Activated CD8-positive, alpha-beta memory T cell treated with anti-CD3 and anti-CD28 coated beads for 48 hours (primary cell): ENCODE measurements around the gene BBS1.
"Not testable (repeated sequence)": the region's sequence is repeated elsewhere in the genome, so short reads cannot be mapped to it uniquely, and the experiment has no call there.

ENCODE experiments used
- DNase-seq, 3 experiments: peaks; one replicate each; pipeline ENCODE4 v3.0.0-alpha.2; 2020; ENCODE audit warnings: low read depth in 2 of 3, low spot score in 2 of 3

The BBS1 gene

DNA sequence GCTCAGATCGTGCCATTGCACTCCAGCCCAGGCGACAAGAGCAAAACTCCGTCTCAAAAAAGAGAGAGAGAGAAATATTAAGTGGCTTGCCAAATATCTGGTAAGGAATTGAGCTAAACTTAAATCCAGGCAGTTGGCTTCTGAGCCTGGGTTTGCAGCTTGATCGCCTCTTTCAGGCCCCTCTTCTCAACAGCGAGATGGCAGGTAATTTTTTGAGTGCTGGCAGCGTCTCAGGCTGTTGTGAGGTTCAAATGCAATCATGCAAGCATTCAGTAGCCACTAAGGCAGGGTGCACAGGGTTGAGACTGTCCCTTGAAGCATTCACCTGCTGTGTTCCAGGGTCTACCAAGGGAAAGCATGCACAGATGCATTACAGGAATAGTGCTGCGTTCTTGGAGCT, 58.6 kb downstream of the BBS1 start:
- DNase-seq, result no peak

DNA sequence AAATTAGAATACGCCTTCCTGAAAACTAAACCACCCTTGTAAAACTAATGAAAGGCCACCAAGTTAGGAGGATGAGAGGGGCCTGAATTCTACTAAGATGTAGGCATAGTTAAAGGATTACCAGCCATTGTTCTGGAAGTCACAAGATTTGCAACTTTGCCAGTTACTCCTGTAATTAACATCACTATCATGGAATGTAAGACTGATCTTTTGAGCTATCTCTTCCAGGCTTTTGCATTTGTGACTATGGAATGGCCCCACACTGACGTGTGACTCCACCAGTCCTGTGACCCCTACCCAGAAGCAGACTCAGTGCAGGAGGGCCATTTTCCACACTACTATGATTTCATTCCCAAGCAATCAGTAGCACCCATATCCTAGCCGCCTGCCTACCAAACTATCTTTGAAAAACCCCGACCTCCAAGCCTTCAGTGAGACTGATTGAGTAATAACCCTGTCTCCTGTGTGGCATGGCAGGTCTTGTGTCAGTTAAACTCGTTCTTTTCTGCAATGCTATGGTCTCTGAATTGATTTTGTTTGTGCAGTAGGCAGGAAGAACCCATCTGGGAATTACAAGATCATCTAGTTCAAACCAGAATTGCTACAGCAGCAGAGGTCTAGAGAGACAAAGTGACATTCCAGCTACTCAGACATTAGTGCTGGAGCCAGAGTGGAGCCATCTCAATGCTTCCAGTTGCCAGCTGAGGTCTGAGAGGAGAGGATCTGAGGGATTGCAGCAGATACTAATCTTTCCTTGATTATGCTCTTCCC, 59.8 kb downstream of the BBS1 start:
- no peak for DNase-seq

DNA sequence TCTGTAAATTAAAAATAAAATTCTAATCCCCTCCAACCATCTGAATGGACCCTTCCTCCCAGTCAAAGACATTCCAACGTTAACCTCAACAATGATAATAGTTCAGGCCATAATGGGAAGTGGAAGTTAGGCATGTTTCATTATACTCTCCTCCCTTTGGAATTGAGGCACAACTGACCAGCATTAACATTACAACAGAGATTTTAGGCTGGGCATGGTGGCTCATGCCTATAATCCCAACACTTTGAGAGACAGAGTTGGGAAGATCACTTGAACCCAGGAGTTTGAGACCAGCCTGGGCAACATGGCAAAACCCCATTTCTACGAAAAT, 60.4 kb downstream of the BBS1 start:
- DNase-seq, result no peak

DNA sequence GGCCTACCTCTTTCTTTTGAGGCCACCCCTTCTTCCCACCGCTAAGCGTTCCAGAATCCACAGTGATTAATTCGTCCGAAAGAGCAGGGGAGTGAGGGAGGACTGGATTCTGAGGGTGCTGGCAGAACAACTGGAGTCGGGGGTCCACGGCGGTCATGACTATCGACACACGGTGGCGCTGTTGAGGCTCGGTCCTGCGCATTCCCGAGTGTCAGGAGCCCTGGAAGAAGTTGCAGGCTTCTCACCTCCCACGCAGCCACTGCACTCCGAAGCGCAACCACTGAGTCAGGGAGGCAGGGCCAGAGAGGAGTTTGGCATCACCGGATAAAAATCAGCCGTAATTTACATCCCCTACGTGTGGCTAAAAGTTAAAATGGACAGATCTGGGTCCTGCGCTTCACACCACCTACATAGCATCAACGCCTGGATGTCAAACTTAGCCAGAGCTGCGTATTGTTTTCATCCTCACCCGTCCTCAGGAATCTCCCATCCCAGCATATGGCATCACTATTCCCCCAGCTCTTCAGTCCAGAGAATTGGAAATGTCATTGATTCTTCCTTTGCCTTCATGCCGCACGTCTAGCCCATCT, 68.7 kb downstream of the BBS1 start:
- DNase-seq, result peak; percentile 64 to 87 (median 77)

DNA sequence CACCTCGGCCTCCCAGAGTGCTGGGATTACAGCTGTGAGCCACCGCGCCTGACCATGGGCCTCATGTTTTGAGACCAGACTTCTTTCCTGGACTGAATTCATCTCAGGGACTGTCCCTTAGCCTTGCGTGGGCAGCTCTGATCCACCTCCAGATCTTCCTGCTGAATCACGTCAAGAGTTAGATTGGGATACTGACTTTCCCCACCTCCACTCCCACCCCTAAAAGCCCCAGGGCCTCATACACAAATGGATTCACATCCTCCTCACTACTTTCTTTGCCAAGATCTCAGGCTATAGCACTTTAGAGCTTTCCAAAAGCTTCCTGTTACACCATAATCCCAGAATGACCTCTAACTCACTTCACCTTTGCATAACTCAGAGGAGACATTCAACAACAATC, 70.4 kb downstream of the BBS1 start:
- no peak for DNase-seq

DNA sequence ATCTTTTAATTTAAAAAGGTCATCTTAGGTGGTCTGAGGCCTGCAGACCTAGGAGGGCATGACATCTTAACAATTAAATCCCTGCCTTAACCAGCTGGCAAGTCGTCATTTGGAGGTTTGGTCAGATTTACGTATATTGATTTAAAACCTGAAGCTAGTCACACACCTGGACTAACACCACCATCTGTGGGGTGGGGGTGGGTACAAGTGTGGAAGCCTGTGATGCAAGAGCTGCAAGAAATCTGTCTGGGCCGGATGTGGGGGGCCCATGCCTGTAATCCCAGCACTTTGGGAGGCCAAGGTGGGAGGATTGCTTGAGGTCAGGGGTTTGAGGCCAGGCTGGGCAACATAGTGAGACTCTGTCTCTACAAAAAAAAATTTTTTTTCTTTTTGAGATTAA, 70.8 kb downstream of the BBS1 start:
- DNase-seq, result no peak

DNA sequence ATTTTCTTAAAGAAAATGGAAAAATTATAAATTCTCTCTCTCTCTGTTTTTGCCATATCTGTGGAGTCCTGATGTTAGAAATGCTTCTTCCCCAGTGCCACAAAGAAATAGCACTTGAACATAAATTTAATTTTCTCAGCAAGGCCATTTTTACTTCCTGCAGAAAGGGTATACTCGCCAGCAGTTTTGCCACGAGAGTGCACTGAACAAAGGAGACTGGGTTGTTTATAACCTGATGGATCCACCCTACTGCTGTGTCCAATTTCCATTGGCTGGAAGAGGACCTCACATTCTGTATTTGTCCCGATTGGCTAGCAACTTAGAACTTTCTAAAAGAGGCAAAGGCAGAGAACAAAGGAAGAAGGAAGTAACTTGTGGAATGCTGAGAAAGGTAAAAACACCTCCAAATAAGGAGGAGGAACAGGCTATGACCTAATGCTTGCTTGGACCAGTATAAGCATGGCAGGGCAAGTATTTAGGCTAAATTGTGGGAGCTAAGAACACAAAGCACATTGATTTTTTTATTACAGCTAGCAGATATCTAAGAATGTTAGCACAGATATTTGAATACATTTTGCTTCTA, 72.2 kb downstream of the BBS1 start:
- not testable (repeated sequence) for DNase-seq
